SK-N-SH (cell line): ENCODE data around the gene FCHSD2.

ENCODE experiments used
- EP300 ChIP-seq, 2 experiments: IDR thresholded peaks; 2 replicates each; pipeline versions ENCODE4 v1.4.0 to v1.6.1; 2012; ENCODE audit warnings: borderline replicate concordance in 1 of 2, low read depth in 1 of 2, low read length in 1 of 2
- SMC3 ChIP-seq: IDR thresholded peaks from 2 replicates; pipeline ENCODE4 v1.6.1; 2012; ENCODE audit warnings: low read depth, low read length, improper control_type of control experiment
- YY1 ChIP-seq: IDR thresholded peaks from 2 replicates; pipeline ENCODE4 v1.4.0; 2012; ENCODE audit warnings: low read depth, mild to moderate bottlenecking
- TF ChIP-seq, protein P1 (sequence below): fragments of 200-600 bp; sonication (generic); IDR thresholded peaks from 2 replicates; pipeline ENCODE4 v1.6.1; 2017; ENCODE audit warnings: antibody characterized with exemption, mild to moderate bottlenecking, moderate library complexity

DNA sequence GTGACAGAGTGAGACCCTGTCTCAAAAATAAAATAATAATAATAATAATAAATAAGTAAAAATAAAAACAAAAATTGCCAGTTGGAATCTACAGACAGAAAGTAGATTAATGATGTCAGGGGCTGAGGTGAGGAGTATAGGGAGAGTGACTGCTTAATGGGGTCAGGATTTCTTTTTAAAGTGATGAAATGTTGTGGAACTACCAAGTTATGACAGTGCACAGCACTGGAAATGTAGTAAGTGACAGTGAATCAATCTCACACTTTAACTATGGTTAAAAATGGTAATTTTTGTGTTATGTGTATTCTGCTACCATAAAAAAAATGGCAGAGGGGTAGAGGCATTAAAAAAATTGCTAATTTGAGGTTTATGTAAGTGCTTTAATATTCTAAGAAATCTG, 240.7 kb downstream of the FCHSD2 start:
- TF ChIP-seq, protein P1, sequence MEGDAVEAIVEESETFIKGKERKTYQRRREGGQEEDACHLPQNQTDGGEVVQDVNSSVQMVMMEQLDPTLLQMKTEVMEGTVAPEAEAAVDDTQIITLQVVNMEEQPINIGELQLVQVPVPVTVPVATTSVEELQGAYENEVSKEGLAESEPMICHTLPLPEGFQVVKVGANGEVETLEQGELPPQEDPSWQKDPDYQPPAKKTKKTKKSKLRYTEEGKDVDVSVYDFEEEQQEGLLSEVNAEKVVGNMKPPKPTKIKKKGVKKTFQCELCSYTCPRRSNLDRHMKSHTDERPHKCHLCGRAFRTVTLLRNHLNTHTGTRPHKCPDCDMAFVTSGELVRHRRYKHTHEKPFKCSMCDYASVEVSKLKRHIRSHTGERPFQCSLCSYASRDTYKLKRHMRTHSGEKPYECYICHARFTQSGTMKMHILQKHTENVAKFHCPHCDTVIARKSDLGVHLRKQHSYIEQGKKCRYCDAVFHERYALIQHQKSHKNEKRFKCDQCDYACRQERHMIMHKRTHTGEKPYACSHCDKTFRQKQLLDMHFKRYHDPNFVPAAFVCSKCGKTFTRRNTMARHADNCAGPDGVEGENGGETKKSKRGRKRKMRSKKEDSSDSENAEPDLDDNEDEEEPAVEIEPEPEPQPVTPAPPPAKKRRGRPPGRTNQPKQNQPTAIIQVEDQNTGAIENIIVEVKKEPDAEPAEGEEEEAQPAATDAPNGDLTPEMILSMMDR, result no peak
- no peak for TF ChIP-seq EP300 (IDR thresholded peaks at IDR 0.05; ENCODE audit: borderline replicate concordance in 1 of 2, low read depth in 1 of 2, low read length in 1 of 2)
- TF ChIP-seq SMC3, result no peak
- TF ChIP-seq YY1, result no peak
